K562 (cell line): ENCODE results near the gene HNRNPLL. TPM values are rescaled to one million over a fixed set of nuclear protein-coding genes. Genes with fewer than 3 reads are reported as not detected.

ENCODE experiments used
- ATAC-seq: fragments of 200-7000 bp; cut with Tn5 transposase; 3 replicates; pipeline ENCODE4 v1.9.1; 2020; ENCODE audit warnings: moderate library complexity
- BruUV-seq: library from RNA; stranded (reverse); fragments of 400-500 nt; replicated peaks from 2 replicates; lab custom pipeline; 2021; lab: Mats Ljungman, UMichigan
- CTCF ChIA-PET: fragments of 300-600 bp; formaldehyde crosslinking; extraction: SDS; loops from one replicate; lab custom pipeline; 2021; ENCODE audit warnings: low intra/inter-chr PET ratio; lab: Yijun Ruan, JAX
- POLR2A ChIA-PET: fragments of 300-600, 350-650 bp; sonication (Branson Sonifier 250); formaldehyde crosslinking; extraction: SDS; loops from one replicate; lab custom pipeline; 2021; ENCODE audit warnings: antibody characterized with exemption, inconsistent platforms; lab: Yijun Ruan, JAX
- DNase-seq, 4 experiments: peaks; one replicate each; pipeline versions ENCODE4 v3.0.0 to v3.0.0-alpha.2; 2011 to 2018; ENCODE audit warnings: low spot score in 3 of 4, mixed read lengths in 3 of 4; ENCODE audit errors: extremely low read depth in 1 of 4
- FAIRE-seq: peaks from 2 replicates; lab custom pipeline; 2011; peaks lifted over from hg19 to GRCh38; lab: Jason Lieb, UNC
- H2AFZ ChIP-seq: 2 replicates; pipeline ENCODE4 v1.6.0; 2011; ENCODE audit warnings: low read depth, low read length, control low read depth, inconsistent platforms
- H3K27ac ChIP-seq: fragments of 200-600 bp; 3 replicates; pipeline ENCODE4 v1.8.0; 2011; ENCODE audit warnings: low read depth, mild to moderate bottlenecking, control low read depth, inconsistent platforms, low read length, moderate library complexity, mixed read lengths; ENCODE audit errors: extremely low read depth
- H3K27me3 ChIP-seq, 2 experiments: fragments of 300-600 bp in 1 of 2; 2 replicates in 1 of 2; 3 replicates in 1 of 2; pipeline versions ENCODE4 v1.6.0 to v1.8.0; 2011; ENCODE audit warnings: inconsistent platforms in 2 of 2, low read length in 2 of 2, mild to moderate bottlenecking in 1 of 2, mixed read lengths in 1 of 2, moderate library complexity in 1 of 2; ENCODE audit not compliant: control insufficient read depth in 2 of 2, insufficient read depth in 2 of 2
- H3K36me3 ChIP-seq: fragments of 300-600 bp; 3 replicates; pipeline ENCODE4 v1.8.0; 2011; ENCODE audit warnings: mild to moderate bottlenecking, low read length, inconsistent platforms; ENCODE audit not compliant: control insufficient read depth, insufficient read depth
- H3K4me1 ChIP-seq, 2 experiments: fragments of 200-600 bp in 1 of 2; replicated peaks in 1 of 2; 2 replicates in 1 of 2; 3 replicates in 1 of 2; pipeline versions ENCODE4 v1.5.1 to v1.8.0; 2011; ENCODE audit warnings: inconsistent platforms in 2 of 2, low read length in 2 of 2, mild to moderate bottlenecking in 1 of 2, mixed read lengths in 1 of 2, moderate library complexity in 1 of 2; ENCODE audit not compliant: control insufficient read depth in 2 of 2, insufficient read depth in 2 of 2
- H3K4me2 ChIP-seq: 2 replicates; pipeline ENCODE4 v1.6.1; 2011; ENCODE audit warnings: low read length, control low read depth, inconsistent platforms, mixed read lengths; ENCODE audit not compliant: insufficient read depth
- H3K4me3 ChIP-seq: fragments of 200-600 bp; sonication (generic), shearing (Covaris generic); 2 replicates; pipeline ENCODE4 v1.5.1; 2016; ENCODE audit warnings: control low read depth, inconsistent platforms
- H3K79me2 ChIP-seq: fragments of 200-600 bp; 3 replicates; pipeline ENCODE4 v1.8.0; 2011; ENCODE audit warnings: low read length, inconsistent platforms; ENCODE audit not compliant: control insufficient read depth, insufficient read depth
- H3K9ac ChIP-seq, 2 experiments: 2 replicates each; pipeline versions ENCODE4 v1.6.0 to v1.6.1; 2011; ENCODE audit warnings: low read depth in 2 of 2, low read length in 2 of 2, control low read depth in 1 of 2, inconsistent platforms in 1 of 2, mild to moderate bottlenecking in 1 of 2, mixed read lengths in 1 of 2; ENCODE audit not compliant: insufficient read depth in 1 of 2
- H3K9me1 ChIP-seq: one replicate; pipeline ENCODE4 v1.6.0; 2011; ENCODE audit warnings: inconsistent platforms, mild to moderate bottlenecking, low read length, moderate library complexity; ENCODE audit not compliant: control insufficient read depth, insufficient read depth
- H3K9me3 ChIP-seq: replicated peaks from 2 replicates; pipeline ENCODE4 v1.5.1; 2011; ENCODE audit warnings: low read depth, low read length, inconsistent platforms; ENCODE audit not compliant: control insufficient read depth, insufficient read depth
- H4K20me1 ChIP-seq: replicated peaks from 2 replicates; pipeline ENCODE4 v1.6.1; 2011; ENCODE audit warnings: low read length, inconsistent platforms, mixed read lengths; ENCODE audit not compliant: control insufficient read depth, insufficient read depth
- ATF3 ChIP-seq, 2 experiments: fragments of 450-650 bp in 1 of 2; sonication (generic) in 1 of 2; formaldehyde crosslinking in 1 of 2; IDR thresholded peaks in 1 of 2; conservative IDR thresholded peaks in 1 of 2; 2 replicates each; pipeline versions ENCODE4 v1.6.1 to v1.8.1; 2016 to 2023; ENCODE audit warnings: mild to moderate bottlenecking in 2 of 2, moderate library complexity in 2 of 2, inconsistent platforms in 1 of 2, missing genetic modification reagents in 1 of 2
- CEBPG ChIP-seq, 3 experiments: fragments of 200-800 bp in 1 of 3; sonication (Bioruptor generic) in 1 of 3; sonication (generic) in 1 of 3; formaldehyde crosslinking in 1 of 3; IDR thresholded peaks in 2 of 3; conservative IDR thresholded peaks in 1 of 3; 2 replicates each; pipeline versions ENCODE4 v1.6.1 to v1.8.0; 2016 to 2022; ENCODE audit warnings: missing compliant biosample characterization in 2 of 3, missing genetic modification characterization in 2 of 3, mild to moderate bottlenecking in 1 of 3, missing genetic modification reagents in 1 of 3
- SREBF2 ChIP-seq: sonication (generic); formaldehyde crosslinking; IDR thresholded peaks from 2 replicates; pipeline ENCODE4 v1.4.0; 2020; ENCODE audit warnings: mild to moderate bottlenecking, missing genetic modification reagents
- ZNF124 ChIP-seq: sonication (generic); formaldehyde crosslinking; IDR thresholded peaks from 2 replicates; pipeline ENCODE4 v1.8.1; 2022; ENCODE audit warnings: missing genetic modification reagents
- WGBS: fragments of 100-300 bp; shearing (Covaris generic); methylation state at CpG from one replicate; pipeline ENCODE4 v1.1.6; 2016; ENCODE audit warnings: low coverage, mixed read lengths; ENCODE audit not compliant: insufficient coverage; ENCODE audit errors: missing lambda C conversion rate; 5-methylcytosine and 5-hydroxymethylcytosine counted together
- in situ Hi-C: fragments of 300-500 bp; cut with MboI; formaldehyde crosslinking; loops from 4 replicates; pipeline ENCODE4 v1.15.0; 2018; ENCODE audit warnings: inconsistent platforms, mixed read lengths
- intact Hi-C: fragments of 100-400 bp; cut with micrococcal nuclease; formaldehyde crosslinking; loops from 2 replicates; pipeline ENCODE4 v1.14.2; 2022
- polyA plus RNA-seq, 8 experiments: library from polyadenylated mRNA; depleted of rRNA in 4 of 8; stranded (reverse) in 5 of 8; unstranded in 3 of 8; fragments of >200 nt; fragmentation: Nextera tagmentation in 2 of 8; fragmentation: Illumina TruSeq in 1 of 8; extraction: Ambion mirVana in 2 of 8; extraction: Trizol in 1 of 8; gene quantifications; 2 replicates each; pipeline versions ENCODE4 v1.2.1 to v1.2.3, GENCODE V29; 2011 to 2014; ENCODE audit warnings: inconsistent platforms in 1 of 8, missing spikeins in 1 of 8
- total RNA-seq, 7 experiments: library from RNA; depleted of rRNA in 6 of 7; stranded (reverse); fragments of >200 nt in 6 of 7; fragmentation: Illumina TruSeq in 2 of 7; extraction: Trizol in 2 of 7; gene quantifications; 2 replicates each; pipeline versions ENCODE4 v1.2.1 to v1.2.3, GENCODE V29; 2011 to 2021; ENCODE audit warnings: low replicate concordance in 1 of 7

Gene HNRNPLL
- total and polyA plus RNA-seq, 9 of the 15 experiments (the other 6 are each of a cell fraction or from before 2014, with no cell fraction given): 19.8 to 135 (median 57.8) TPM

- FAIRE-seq: no peak
- POLR2A ChIA-PET: no interaction called here
These were observed 51.6 kb downstream of the HNRNPLL start for GRCh38 chr2:38551171-38551570.

More at GRCh38 chr2:38551171-38551570, 51.6 kb downstream of the HNRNPLL start:
- H2AFZ ChIP-seq: no peak overlapping the region
- H3K4me3 ChIP-seq: no peak overlapping the region
- no peaks in the 10 kb centered on the region for H3K9me3 ChIP-seq
- CTCF ChIA-PET: no interaction called here
- DNase-seq (no peak), ATAC-seq (no peak)
- no peaks in the 10 kb centered on the region for H3K79me2 ChIP-seq
- intact Hi-C loops: no loop called here
- no peak overlapping the region for H3K27ac ChIP-seq
- no peak overlapping the region for H3K9ac ChIP-seq
- TF ChIP-seq ATF3 (IDR thresholded peaks at IDR 0.05) (peak; percentile 53), ATF3 (CRISPR knock-in tag; conservative IDR thresholded peaks at IDR 0.05) (no peak), CEBPG (CRISPR knock-in tag; IDR thresholded peaks at IDR 0.05) (no peak), CEBPG (tag; conservative IDR thresholded peaks at IDR 0.05 in 1 of 2, IDR thresholded peaks at IDR 0.05 in 1 of 2) (peak; percentile 24 to 60; a peak in 3 of 4 replicates), SREBF2 (CRISPR knock-in tag) (no peak), ZNF124 (no peak)
- H3K4me1 ChIP-seq: peaks cover 0 to 17% of the 10 kb centered on the region in 2 experiments; a peak in 4 of 5 replicates
- no peaks in the 10 kb centered on the region for H3K9me1 ChIP-seq
- 92% methylated on average over 3 of the region's 3 CpGs for WGBS
- BruUV-seq: no TSS peak
- H3K4me2 ChIP-seq: no peak overlapping the region
- no peaks in the 10 kb centered on the region for H3K27me3 ChIP-seq
- in situ Hi-C loops: no loop called here
- no peaks in the 10 kb centered on the region; the same call in 2 of the 3 replicates for H3K36me3 ChIP-seq
- H4K20me1 ChIP-seq: no peaks in the 10 kb centered on the region
